Measurements from ENCODE around the gene AMOTL2.
A peak's percentile ranks its signal among the peaks of the same experiment; 100 is the strongest.

The AMOTL2 gene

GRCh38 chr3:134353831-134354611 lies 20.2 kb downstream of the AMOTL2 start:
- no peak overlapping the region for H3K9ac ChIP-seq (ENCODE audit: low read depth in 1 of 2, low read length in 2 of 2)
- H3K27ac ChIP-seq (ENCODE audit: low read depth in 2 of 2, low read length in 2 of 2): peak overlapping the region in 1 of 2 donors; percentile 11
- no peaks in the 10 kb centered on the region for H3K27me3 ChIP-seq (ENCODE audit: control insufficient read depth in 2 of 2, insufficient read depth in 2 of 2, low read length in 2 of 2)
- no peak overlapping the region for H3K4me3 ChIP-seq (ENCODE audit: low read length in 2 of 2)
- peaks cover 33 to 35% of the 10 kb centered on the region in 2 donors for H3K4me1 ChIP-seq (ENCODE audit: control insufficient read depth in 2 of 2, insufficient read depth in 2 of 2, low read length in 2 of 2)
- peaks cover 18 to 22% of the 10 kb centered on the region in 2 donors for H3K36me3 ChIP-seq (ENCODE audit: control insufficient read depth in 2 of 2, insufficient read depth in 2 of 2, low read length in 2 of 2)
- no peaks in the 10 kb centered on the region for H3K9me3 ChIP-seq (ENCODE audit: control insufficient read depth in 2 of 2, low read length in 2 of 2)

DNA sequence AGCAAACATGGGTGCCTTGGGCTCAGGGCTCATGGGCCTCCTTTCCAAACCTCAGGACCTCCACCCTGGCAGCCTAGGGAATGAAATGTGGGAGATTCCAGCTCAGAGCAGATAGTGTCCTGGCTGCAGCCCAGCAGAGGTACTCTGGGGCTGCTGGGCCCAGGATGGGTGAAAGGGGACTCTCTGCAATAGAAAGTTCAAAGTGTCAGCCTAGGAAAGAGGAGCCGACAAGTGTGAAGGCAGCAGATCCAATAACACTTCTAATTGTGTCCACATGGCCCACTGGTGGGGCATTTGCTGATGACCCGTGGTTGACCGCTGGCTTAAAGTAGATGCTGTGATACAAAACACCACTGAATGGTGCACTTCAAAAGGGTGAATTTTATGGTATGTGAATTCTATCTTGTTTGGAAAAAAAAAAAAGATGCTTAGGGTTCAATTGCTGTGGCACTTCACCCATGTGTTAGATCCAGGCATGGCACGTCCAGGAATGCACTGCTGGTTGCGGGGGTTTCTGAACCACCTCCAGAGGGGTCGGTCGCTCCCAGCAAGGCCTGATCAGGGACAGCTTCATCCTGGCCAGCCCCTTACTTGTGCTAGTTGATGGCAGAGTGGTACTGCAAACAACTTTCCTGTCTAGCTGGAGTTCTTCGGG lies 20.9 kb downstream of the AMOTL2 start:
- H3K9me3 ChIP-seq (ENCODE audit: control insufficient read depth in 2 of 2, low read length in 2 of 2): no peaks in the 10 kb centered on the region
- H3K36me3 ChIP-seq (ENCODE audit: control insufficient read depth in 2 of 2, insufficient read depth in 2 of 2, low read length in 2 of 2): peaks cover 13 to 16% of the 10 kb centered on the region in 2 donors
- H3K27ac ChIP-seq (ENCODE audit: low read depth in 2 of 2, low read length in 2 of 2): peak overlapping the region in 1 of 2 donors; percentile 11
- no peak overlapping the region for H3K4me3 ChIP-seq (ENCODE audit: low read length in 2 of 2)
- H3K9ac ChIP-seq (ENCODE audit: low read depth in 1 of 2, low read length in 2 of 2): no peak overlapping the region
- no peaks in the 10 kb centered on the region for H3K27me3 ChIP-seq (ENCODE audit: control insufficient read depth in 2 of 2, insufficient read depth in 2 of 2, low read length in 2 of 2)
- peaks cover 29 to 33% of the 10 kb centered on the region in 2 donors for H3K4me1 ChIP-seq (ENCODE audit: control insufficient read depth in 2 of 2, insufficient read depth in 2 of 2, low read length in 2 of 2)

DNA sequence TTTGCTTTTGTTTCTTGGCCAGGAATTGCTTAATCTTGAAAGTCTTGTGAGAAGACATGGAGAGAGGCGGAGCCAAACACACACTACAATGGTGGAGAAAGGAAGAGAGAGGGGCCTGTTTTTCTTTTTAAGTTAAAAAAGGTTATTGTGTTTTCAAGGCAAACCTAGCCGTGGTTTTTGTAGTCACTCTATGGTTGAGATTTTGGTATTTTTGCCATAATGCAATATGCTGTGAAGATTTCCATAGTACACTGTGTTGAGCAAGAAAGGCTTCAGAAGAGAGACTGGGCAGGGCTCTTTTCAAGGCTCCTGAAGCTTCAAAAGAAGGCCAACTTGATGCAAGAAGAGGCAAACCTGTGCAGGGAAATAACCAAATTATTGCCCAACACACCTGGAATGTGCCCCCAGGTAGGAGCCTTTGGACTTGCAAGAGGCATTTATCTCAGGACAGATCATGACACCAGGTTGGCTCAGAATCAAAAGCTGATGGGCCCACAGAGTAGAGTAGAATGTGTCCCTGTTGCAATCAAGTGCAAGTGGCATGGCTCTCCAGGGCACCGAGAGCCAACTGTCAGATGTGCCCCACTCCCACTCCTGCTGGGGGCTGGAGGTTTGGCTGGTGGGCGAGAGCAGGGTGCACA lies 22.1 kb downstream of the AMOTL2 start:
- no peaks in the 10 kb centered on the region for H3K27me3 ChIP-seq (ENCODE audit: control insufficient read depth in 2 of 2, insufficient read depth in 2 of 2, low read length in 2 of 2)
- no peak overlapping the region for H3K27ac ChIP-seq (ENCODE audit: low read depth in 2 of 2, low read length in 2 of 2)
- no peak overlapping the region for H3K4me3 ChIP-seq (ENCODE audit: low read length in 2 of 2)
- peaks cover 9 to 10% of the 10 kb centered on the region in 2 donors for H3K36me3 ChIP-seq (ENCODE audit: control insufficient read depth in 2 of 2, insufficient read depth in 2 of 2, low read length in 2 of 2)
- no peak overlapping the region for H3K9ac ChIP-seq (ENCODE audit: low read depth in 1 of 2, low read length in 2 of 2)
- H3K4me1 ChIP-seq (ENCODE audit: control insufficient read depth in 2 of 2, insufficient read depth in 2 of 2, low read length in 2 of 2): peaks cover 24 to 26% of the 10 kb centered on the region in 2 donors
- H3K9me3 ChIP-seq (ENCODE audit: control insufficient read depth in 2 of 2, low read length in 2 of 2): no peaks in the 10 kb centered on the region

DNA sequence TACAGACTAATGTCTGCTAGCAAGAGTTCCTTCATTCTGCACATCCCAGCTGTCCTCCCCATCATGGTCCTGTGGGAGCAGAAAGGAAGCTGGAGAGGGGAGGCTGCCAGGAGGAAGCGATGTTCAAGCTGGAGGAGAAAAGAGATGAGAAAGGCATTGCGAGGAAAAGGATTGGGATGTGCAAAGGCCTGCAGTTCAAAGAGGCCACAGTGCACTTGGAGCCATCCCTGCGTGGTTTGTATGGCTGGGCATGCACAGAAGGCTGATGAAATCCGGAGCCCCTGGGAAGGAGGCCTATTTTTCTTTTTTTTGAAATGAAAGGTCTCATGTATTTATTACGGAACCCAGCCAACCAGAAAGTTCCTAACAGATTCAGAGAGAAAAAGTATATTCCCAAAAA lies 22.8 kb downstream of the AMOTL2 start:
- H3K36me3 ChIP-seq (ENCODE audit: control insufficient read depth in 2 of 2, insufficient read depth in 2 of 2, low read length in 2 of 2): peaks cover 4 to 8% of the 10 kb centered on the region in 2 donors
- H3K9ac ChIP-seq (ENCODE audit: low read depth in 1 of 2, low read length in 2 of 2): no peak overlapping the region
- H3K4me1 ChIP-seq (ENCODE audit: control insufficient read depth in 2 of 2, insufficient read depth in 2 of 2, low read length in 2 of 2): peaks cover 23 to 25% of the 10 kb centered on the region in 2 donors
- no peak overlapping the region for H3K27ac ChIP-seq (ENCODE audit: low read depth in 2 of 2, low read length in 2 of 2)
- H3K4me3 ChIP-seq (ENCODE audit: low read length in 2 of 2): no peak overlapping the region
- H3K27me3 ChIP-seq (ENCODE audit: control insufficient read depth in 2 of 2, insufficient read depth in 2 of 2, low read length in 2 of 2): no peaks in the 10 kb centered on the region
- H3K9me3 ChIP-seq (ENCODE audit: control insufficient read depth in 2 of 2, low read length in 2 of 2): peaks cover 0 to 2% of the 10 kb centered on the region in 2 donors

GRCh38 chr3:134350861-134351311 lies 23.4 kb downstream of the AMOTL2 start:
- Histone ChIP-seq H3K27ac (ENCODE audit: low read depth in 2 of 2, low read length in 2 of 2) (peak overlapping the region in 1 of 2 donors; percentile 27), H3K9ac (ENCODE audit: low read depth in 1 of 2, low read length in 2 of 2) (no peak overlapping the region), H3K4me1 (ENCODE audit: control insufficient read depth in 2 of 2, insufficient read depth in 2 of 2, low read length in 2 of 2) (peaks cover 23 to 25% of the 10 kb centered on the region in 2 donors)

DNA sequence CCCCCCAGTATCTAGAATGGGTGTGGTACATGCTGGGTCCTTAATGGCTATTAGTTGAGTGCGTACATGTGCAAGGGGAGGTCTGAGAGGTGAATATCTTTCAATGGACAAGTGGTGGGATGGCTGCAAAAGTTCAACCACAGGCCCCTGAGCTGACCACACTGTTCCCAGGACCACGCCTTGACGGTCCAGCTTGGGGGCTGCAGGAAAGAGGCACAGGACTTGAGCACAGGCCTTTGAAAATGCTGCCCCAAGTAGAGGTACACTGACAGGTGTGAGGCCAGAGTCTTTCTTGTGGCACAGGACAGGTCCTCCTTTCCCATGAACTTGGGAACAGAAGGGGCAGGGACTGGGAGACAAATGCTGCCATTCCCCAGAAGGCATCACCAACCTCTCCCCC lies 24.0 kb downstream of the AMOTL2 start:
- no peaks in the 10 kb centered on the region for H3K27me3 ChIP-seq (ENCODE audit: control insufficient read depth in 2 of 2, insufficient read depth in 2 of 2, low read length in 2 of 2)
- H3K4me3 ChIP-seq (ENCODE audit: low read length in 2 of 2): no peak overlapping the region
- peaks cover 23 to 25% of the 10 kb centered on the region in 2 donors for H3K4me1 ChIP-seq (ENCODE audit: control insufficient read depth in 2 of 2, insufficient read depth in 2 of 2, low read length in 2 of 2)
- H3K9ac ChIP-seq (ENCODE audit: low read depth in 1 of 2, low read length in 2 of 2): no peak overlapping the region
- H3K9me3 ChIP-seq (ENCODE audit: control insufficient read depth in 2 of 2, low read length in 2 of 2): peaks cover 0 to 2% of the 10 kb centered on the region in 2 donors
- peaks cover 3 to 4% of the 10 kb centered on the region in 2 donors for H3K36me3 ChIP-seq (ENCODE audit: control insufficient read depth in 2 of 2, insufficient read depth in 2 of 2, low read length in 2 of 2)
- H3K27ac ChIP-seq (ENCODE audit: low read depth in 2 of 2, low read length in 2 of 2): no peak overlapping the region

More at GRCh38 chr3:134350861-134351311, 23.4 kb downstream of the AMOTL2 start:
- Histone ChIP-seq H3K27me3 (ENCODE audit: control insufficient read depth in 2 of 2, insufficient read depth in 2 of 2, low read length in 2 of 2) (no peaks in the 10 kb centered on the region), H3K9me3 (ENCODE audit: control insufficient read depth in 2 of 2, low read length in 2 of 2) (peaks cover 0 to 2% of the 10 kb centered on the region in 2 donors), H3K4me3 (ENCODE audit: low read length in 2 of 2) (no peak overlapping the region), H3K36me3 (ENCODE audit: control insufficient read depth in 2 of 2, insufficient read depth in 2 of 2, low read length in 2 of 2) (peaks cover 4 to 5% of the 10 kb centered on the region in 2 donors)

DNA sequence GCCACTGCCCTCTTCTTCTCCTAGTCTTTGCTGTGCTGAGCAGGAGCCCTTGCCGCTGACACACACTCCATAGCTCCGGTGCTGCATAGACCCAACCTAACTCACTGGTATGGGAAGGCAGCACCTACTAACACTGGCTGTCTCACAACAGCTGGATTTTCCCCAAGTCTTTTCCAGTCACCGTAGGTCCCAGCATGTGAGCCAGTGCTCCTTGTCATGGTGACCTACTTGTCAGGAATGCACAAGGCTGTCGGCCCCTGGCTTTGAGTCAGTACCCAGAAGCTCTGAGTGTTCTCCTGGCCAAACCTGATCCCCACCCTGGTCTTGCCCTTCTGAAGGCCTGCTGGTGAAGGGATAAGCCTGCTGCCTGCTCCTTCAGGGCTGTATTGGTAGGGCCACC lies 25.7 kb downstream of the AMOTL2 start:
- Histone ChIP-seq H3K27ac (ENCODE audit: low read depth in 2 of 2, low read length in 2 of 2) (no peak overlapping the region), H3K9ac (ENCODE audit: low read depth in 1 of 2, low read length in 2 of 2) (no peak overlapping the region), H3K36me3 (ENCODE audit: control insufficient read depth in 2 of 2, insufficient read depth in 2 of 2, low read length in 2 of 2) (no peaks in the 10 kb centered on the region), H3K27me3 (ENCODE audit: control insufficient read depth in 2 of 2, insufficient read depth in 2 of 2, low read length in 2 of 2) (no peaks in the 10 kb centered on the region), H3K9me3 (ENCODE audit: control insufficient read depth in 2 of 2, low read length in 2 of 2) (peaks cover 0 to 2% of the 10 kb centered on the region in 2 donors), H3K4me1 (ENCODE audit: control insufficient read depth in 2 of 2, insufficient read depth in 2 of 2, low read length in 2 of 2) (peaks cover 13% of the 10 kb centered on the region in 2 donors), H3K4me3 (ENCODE audit: low read length in 2 of 2) (no peak overlapping the region)

DNA sequence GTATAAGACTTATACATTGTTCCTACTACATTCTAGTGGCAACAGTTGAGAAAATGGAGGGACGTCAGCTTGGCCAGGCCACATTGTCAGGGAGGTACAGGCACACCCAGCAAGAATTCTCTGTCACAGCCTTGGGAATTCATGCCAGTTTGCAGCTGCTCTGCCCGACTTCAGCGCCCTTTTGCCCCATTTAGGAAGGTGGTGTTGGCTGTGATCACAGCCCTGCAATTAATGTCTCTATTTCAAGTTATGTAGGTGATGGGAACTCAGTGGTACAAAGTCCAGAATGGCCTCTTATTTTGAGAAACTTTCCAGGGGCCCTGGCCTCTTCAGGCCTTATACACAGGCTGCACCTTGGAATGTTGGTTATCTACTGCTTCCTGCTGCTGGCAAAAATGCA lies 26.7 kb downstream of the AMOTL2 start:
- H3K36me3 ChIP-seq (ENCODE audit: control insufficient read depth in 2 of 2, insufficient read depth in 2 of 2, low read length in 2 of 2): no peaks in the 10 kb centered on the region
- no peak overlapping the region for H3K9ac ChIP-seq (ENCODE audit: low read depth in 1 of 2, low read length in 2 of 2)
- peaks cover 10 to 12% of the 10 kb centered on the region in 2 donors for H3K4me1 ChIP-seq (ENCODE audit: control insufficient read depth in 2 of 2, insufficient read depth in 2 of 2, low read length in 2 of 2)
- peaks cover 0 to 2% of the 10 kb centered on the region in 2 donors for H3K9me3 ChIP-seq (ENCODE audit: control insufficient read depth in 2 of 2, low read length in 2 of 2)
- H3K4me3 ChIP-seq (ENCODE audit: low read length in 2 of 2): no peak overlapping the region
- H3K27me3 ChIP-seq (ENCODE audit: control insufficient read depth in 2 of 2, insufficient read depth in 2 of 2, low read length in 2 of 2): no peaks in the 10 kb centered on the region
- H3K27ac ChIP-seq (ENCODE audit: low read depth in 2 of 2, low read length in 2 of 2): no peak overlapping the region

DNA sequence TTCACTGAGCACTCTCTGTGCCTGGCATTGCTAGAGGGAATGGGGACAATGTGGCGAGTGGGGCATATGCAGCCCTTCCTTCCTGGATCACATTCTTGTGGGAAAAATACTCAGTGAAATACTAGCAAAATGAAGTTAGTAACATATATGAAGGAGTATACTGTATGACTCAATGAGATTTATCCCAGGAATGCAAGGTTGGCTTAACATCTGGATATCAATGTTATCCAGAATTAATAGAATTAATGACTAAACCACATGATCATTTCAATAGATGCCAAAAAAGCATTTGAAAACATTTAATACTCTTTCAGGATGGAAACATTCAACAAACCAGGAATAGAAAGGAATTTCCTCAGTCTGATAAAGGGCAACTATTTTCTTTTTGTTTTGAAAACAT lies 27.5 kb downstream of the AMOTL2 start:
- Histone ChIP-seq H3K27me3 (ENCODE audit: control insufficient read depth in 2 of 2, insufficient read depth in 2 of 2, low read length in 2 of 2) (no peaks in the 10 kb centered on the region), H3K4me3 (ENCODE audit: low read length in 2 of 2) (no peak overlapping the region), H3K27ac (ENCODE audit: low read depth in 2 of 2, low read length in 2 of 2) (no peak overlapping the region), H3K36me3 (ENCODE audit: control insufficient read depth in 2 of 2, insufficient read depth in 2 of 2, low read length in 2 of 2) (no peaks in the 10 kb centered on the region), H3K9me3 (ENCODE audit: control insufficient read depth in 2 of 2, low read length in 2 of 2) (peaks cover 0 to 2% of the 10 kb centered on the region in 2 donors), H3K9ac (ENCODE audit: low read depth in 1 of 2, low read length in 2 of 2) (no peak overlapping the region), H3K4me1 (ENCODE audit: control insufficient read depth in 2 of 2, insufficient read depth in 2 of 2, low read length in 2 of 2) (peaks cover 10 to 12% of the 10 kb centered on the region in 2 donors)

GRCh38 chr3:134345202-134345601 lies 29.0 kb downstream of the AMOTL2 start:
- Histone ChIP-seq H3K27ac (ENCODE audit: low read depth in 2 of 2, low read length in 2 of 2) (no peak overlapping the region), H3K9me3 (ENCODE audit: control insufficient read depth in 2 of 2, low read length in 2 of 2) (peaks cover 0 to 2% of the 10 kb centered on the region in 2 donors), H3K36me3 (ENCODE audit: control insufficient read depth in 2 of 2, insufficient read depth in 2 of 2, low read length in 2 of 2) (no peaks in the 10 kb centered on the region), H3K4me1 (ENCODE audit: control insufficient read depth in 2 of 2, insufficient read depth in 2 of 2, low read length in 2 of 2) (no peaks in the 10 kb centered on the region), H3K27me3 (ENCODE audit: control insufficient read depth in 2 of 2, insufficient read depth in 2 of 2, low read length in 2 of 2) (no peaks in the 10 kb centered on the region), H3K9ac (ENCODE audit: low read depth in 1 of 2, low read length in 2 of 2) (no peak overlapping the region), H3K4me3 (ENCODE audit: low read length in 2 of 2) (no peak overlapping the region)

Data from mucosa of rectum (tissue), 2 donors.